NCI-H1417 (cell line): ENCODE data around the gene CTXN1.
"Not testable (repeated sequence)": the region's sequence is repeated elsewhere in the genome, so short reads cannot be mapped to it uniquely, and the experiment has no call there.

Source experiments
- DNase-seq, 3 experiments: peaks; one replicate each; lab custom pipeline; 2025; lab: John Stamatoyannopoulos, UW

The CTXN1 gene

DNA sequence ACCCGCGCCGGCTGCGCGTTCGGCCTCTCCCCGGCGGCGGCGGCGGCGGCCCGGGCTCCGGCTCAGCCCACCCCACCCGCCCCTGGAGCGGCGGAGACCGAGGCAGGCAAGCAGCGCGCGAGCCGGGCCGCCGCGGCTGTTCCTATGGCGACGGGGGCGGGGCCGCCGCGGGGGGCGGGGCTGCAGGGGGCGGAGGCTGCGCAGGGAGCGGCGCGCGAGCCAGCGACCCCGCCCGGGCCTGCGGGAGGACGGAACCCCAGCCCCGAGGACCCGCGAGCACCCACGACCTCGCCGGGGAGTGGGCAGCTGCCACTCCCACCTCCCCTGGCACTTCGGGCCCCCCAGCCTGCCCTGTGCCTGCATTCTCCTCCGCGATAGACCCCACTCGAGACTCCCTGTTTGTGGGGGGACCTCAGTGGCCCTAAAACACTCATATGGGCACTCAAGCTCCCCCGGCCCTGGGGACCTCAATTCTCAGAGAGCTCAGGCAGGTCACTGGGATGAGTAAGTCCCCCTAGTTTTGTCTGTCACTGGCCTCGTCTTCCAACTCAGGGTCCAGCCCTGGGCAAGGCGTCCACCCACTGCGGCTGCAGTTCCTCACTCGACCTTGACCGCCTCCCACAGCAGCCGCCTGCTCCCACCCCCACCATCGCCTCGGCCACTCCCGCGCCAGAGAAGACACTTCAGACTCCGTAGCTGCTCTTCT lies at the start of gene CTXN1:
Gene CTXN1 (minus strand): TSS at position 115 of the 706 bp plus-strand sequence. CDS start 597 bp downstream, outside the sequence.
- peak; percentile 59 to 81 (median 78) for DNase-seq

GRCh38 chr19:7975037-7975436 lies 49.1 kb upstream of the CTXN1 start:
- DNase-seq: no peak

DNA sequence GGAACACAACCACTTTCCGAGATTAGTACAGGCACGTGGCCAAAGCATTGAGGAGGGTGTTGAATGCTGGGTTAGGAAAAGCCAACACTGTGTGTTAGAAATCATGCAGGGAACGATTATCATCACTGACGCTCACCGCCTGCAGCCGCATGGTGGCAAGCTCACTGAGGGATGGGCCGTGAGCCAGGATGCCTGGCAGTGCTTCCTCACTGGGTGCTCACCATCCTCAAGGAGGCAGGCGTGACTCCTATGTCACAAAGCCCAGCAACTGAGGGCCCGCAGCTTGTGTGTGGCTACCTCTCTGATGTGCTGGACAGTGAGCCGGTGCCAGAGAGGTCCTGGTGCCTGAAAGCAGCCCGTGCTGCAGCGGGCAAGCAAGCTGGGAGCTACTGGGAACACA lies 47.9 kb upstream of the CTXN1 start:
- DNase-seq: no peak

GRCh38 chr19:7971553-7972520 lies 45.9 kb upstream of the CTXN1 start:
- no peak for DNase-seq

- DNase-seq: peak; percentile 1 to 53 (median 24)
Observed at GRCh38 chr19:7970716-7971448, 44.9 kb upstream of the CTXN1 start.

- no peak for DNase-seq
Observed at GRCh38 chr19:7969555-7969939, 43.6 kb upstream of the CTXN1 start.

DNA sequence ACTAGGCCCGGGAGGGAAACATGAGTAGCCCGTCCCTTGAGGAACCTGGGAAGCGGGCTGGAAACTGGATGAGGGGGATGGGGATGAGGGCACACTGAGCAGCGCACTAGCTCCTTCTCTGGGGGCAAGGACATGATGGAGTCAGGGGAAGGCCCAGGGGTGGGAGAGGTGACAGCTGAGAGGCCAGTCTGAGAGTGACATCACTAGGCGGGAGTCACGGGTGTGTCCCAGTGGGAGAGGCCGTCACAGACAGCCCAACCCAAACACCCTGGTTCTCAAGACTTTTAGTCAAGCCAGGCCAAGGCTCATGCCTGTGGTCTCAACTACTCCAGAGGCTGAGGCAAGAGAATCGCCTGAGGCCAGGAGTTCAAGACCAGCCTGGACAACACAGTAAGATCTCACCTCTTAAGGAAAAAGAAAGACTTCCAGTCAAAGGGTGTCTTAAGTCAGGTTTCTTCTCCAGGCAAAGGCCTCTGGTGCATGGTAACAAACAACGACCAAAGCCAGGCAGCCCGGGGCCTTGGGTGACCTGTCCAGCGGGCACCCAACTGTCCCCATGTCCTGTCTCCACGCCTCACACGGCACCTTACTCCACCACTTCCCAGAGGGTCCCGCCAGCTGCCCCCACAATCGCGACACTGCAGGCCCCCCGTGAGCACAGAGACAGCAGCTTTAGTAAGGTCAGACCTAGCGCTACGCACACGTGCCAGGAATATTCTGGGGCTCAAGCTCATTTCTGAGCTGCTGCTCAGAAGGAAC lies 43.0 kb upstream of the CTXN1 start:
- no peak for DNase-seq

DNA sequence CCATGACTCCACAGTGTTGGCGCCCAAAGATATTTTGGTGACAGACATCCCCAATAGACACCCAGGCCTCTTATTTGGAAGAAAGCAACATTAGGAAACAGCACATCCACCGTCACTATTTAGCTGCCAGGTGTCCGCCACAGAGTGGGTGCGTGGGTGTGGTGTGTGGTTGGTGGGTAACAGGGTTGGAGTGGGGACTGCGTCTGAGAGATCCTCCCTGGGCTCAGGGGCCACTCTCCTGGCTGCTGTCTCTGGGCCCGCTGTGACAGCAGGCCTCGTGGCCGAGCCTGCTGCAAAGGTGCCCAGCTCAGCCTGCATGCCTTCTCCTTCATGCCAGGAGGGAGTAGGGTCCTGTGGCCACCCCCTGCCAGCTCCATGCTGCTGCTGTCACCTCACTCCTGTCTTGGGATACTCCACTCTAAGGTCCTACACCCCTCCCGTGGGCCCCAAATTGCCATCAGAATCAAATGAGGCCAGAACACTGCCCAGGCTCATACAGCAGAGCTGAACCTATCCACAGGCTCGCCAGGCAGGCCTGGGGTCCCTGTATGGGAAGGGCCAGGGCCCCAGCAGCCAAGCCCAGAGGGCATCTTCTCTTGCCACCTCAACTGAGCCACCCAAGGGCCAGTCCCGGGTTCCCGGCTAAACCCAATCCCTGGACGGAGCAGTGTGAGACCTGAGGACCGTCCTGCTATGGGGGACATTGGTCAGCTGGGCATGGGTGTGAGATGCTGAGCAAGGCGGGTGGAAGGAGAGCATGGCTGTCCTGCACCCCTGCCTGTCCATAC lies 42.3 kb upstream of the CTXN1 start:
- DNase-seq: no peak

DNA sequence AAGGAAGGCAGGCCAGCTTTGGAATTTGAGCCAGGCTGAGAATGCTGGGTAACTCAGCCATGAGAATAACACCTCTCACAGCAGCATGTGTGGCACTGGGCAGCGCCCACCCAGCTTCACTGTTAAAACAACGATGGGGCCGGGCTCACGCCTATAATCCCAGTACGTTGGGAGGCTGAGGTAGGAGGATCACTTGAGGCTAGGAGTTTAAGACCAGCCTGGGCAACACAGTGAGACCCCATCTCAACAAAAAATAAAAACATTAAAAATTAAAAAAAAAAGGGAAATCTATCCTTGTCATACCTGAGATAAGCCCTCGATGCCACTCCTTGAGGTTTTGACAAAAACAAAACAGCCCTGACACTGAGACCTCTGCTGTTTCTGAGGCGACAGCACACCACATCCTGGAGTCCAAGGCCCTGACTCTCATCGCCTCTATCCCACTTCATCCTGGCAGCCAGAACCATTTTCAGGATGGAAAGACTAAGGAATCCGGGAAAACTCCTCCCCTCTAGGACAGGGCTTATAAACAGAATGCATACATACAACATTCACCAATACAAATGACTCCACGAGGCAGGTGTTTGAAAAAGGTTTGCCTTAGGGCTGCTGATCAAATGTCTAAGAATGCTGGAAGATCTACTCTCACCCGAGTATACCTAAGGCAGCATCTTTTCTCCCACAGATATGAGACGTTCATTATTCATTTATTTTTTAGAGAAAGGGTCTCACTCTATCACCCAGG lies 40.2 kb upstream of the CTXN1 start:
- no peak for DNase-seq

- no peak for DNase-seq
Observed at GRCh38 chr19:7965259-7965841, 39.4 kb upstream of the CTXN1 start.

DNA sequence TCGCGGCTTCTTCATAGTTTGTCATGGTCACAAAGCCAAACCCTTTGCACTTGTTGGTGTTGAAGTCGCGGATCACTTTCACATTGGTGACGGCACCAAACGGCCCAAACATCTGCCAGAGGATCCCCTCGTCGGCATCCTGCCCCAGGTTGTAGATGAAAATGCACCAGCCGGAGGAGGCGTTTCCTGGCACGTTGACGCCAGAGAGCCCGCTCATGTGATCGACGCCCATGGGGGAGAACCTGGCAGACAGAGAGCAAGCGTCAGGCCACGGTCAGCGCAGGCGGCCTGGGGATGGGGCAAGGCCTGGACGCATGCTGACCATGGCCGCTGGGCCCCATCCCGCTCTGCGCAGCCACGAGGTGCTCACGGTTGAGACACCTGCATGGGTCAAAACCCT lies 37.6 kb upstream of the CTXN1 start:
- no peak for DNase-seq

DNA sequence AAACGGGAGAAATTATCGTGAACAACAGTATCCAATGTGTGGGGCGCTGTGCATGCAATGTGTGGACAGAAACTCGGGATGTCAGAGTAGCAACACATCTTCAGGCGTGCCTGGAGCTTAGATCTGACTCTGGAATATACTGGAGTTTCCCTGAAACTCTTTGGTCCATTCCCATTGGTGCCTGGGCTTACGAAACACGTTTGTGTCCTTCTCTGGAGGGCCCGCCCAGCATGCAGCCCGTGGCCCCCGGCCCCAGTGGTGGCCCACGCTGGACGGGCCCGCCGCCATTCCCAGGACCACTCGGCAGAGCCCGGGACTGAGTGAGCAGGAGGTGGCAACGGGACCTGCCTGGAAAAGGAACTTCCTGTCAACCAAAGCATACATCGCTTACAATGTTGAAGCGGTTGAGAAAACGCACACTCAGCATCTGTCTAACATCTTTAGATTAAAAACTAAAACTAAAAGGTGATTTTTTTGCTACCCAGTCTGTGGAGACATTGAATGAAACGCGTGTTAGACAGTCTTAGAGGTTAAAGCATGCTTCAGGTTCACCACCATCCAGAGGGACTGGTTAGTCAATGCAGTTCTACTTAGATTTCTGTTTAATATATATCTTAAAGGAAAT lies 36.8 kb upstream of the CTXN1 start:
- DNase-seq: no peak

GRCh38 chr19:7961920-7962626 lies 36.1 kb upstream of the CTXN1 start:
- DNase-seq: no peak

GRCh38 chr19:7961082-7961481 lies 35.1 kb upstream of the CTXN1 start:
- DNase-seq: not testable (repeated sequence)

DNA sequence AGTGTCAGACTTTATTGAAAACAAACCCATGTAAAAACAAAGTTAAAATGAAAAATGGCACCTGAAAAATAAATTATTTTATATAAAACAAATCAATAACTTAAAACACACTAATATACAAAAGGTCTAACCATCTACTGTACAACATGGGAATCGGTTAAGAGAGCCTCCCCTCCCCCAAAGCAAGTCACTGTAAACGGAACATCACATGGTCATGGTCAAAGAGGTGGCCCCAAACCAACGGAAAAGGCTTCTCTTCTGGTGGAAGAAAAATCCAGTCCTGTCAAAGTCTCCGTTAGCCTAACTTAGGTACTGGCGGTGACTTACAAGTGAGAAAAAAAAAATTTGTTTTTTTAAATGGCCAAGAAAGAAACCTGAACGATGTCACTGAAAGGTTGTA lies 33.3 kb upstream of the CTXN1 start:
- no peak for DNase-seq

DNA sequence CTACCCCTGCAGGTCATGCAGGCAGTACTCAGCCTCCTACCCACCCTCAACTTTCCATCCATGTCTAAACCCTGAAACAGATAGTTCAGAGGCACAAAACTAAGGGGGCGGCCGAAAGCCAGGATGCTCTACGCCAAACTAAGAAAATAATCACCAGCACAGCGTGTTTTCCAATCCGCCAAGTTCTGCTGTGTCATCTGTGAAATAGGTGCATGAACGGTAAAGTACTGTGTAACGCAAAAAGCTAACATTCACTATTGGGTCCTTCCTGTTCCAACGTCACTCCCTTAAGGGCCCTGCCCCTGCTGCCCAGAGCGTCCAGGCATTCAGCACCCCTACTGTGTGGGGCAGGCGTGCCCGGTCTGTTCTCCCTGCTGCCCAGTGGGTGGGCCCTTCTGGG lies 29.8 kb upstream of the CTXN1 start:
- no peak for DNase-seq

DNA sequence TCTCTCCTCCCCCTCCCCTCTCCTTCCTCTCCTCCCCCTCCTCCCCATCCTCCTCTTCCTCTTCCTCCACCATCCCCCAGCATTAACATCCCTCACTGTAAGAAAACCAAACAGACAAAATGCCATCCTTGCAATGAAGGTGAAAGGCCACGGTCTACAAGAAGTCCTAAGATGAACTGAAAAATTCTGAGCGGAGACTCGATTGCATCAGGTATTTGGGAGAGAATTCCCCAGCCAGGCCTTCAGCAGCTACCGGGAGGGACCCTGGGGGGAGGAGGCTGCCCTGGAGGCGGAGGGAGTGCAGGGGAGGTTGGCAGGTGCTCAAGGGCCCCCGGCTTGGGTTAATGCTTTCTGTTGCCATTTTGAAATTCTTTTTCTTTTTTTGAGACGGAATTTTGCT lies 27.6 kb upstream of the CTXN1 start:
- DNase-seq: no peak

GRCh38 chr19:7953060-7953459 lies 27.1 kb upstream of the CTXN1 start:
- no peak for DNase-seq

DNA sequence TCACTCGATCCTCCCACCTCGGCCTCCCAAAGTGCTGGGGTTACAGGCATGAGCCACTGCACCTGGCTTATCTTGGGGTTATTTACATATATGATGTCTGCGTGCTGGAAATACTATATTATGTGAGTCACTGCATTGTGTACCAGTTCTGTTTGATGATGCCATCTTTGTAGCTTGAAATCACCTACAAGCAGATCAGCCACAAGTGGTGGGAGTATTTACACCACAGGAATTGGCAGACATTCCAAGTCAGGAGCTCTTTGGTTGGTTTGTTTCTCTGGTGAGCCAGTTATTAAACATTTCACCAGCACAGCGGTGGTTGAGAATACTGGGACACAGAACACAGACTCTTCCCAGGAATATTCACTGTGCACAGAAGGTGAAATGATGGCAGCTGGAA lies 22.0 kb upstream of the CTXN1 start:
- no peak for DNase-seq
